ENCODE data around the gene WDR76.

Gene WDR76

GRCh38 chr15:43878446-43878845, 51.6 kb downstream of the WDR76 start:
- no peak for DNase-seq (ENCODE audit: low read depth)

- DNase-seq (ENCODE audit: low read depth), result no peak
These were observed 52.9 kb downstream of the WDR76 start for GRCh38 chr15:43879386-43880355.

GRCh38 chr15:43880406-43881194, 53.8 kb downstream of the WDR76 start:
- DNase-seq (ENCODE audit: low read depth), result no peak

GRCh38 chr15:43881245-43881644, 54.4 kb downstream of the WDR76 start:
- DNase-seq (ENCODE audit: low read depth), result no peak

GRCh38 chr15:43881944-43882343, 55.1 kb downstream of the WDR76 start:
- DNase-seq (ENCODE audit: low read depth), result no peak

- no peak for DNase-seq (ENCODE audit: low read depth)
These were observed 56.8 kb downstream of the WDR76 start for GRCh38 chr15:43883571-43883970.

- DNase-seq (ENCODE audit: low read depth), result no peak
These were observed 59.8 kb downstream of the WDR76 start for GRCh38 chr15:43886558-43886957.

GRCh38 chr15:43887901-43888300, 61.1 kb downstream of the WDR76 start:
- DNase-seq (ENCODE audit: low read depth), result no peak

- no peak for DNase-seq (ENCODE audit: low read depth)
These were observed 62.2 kb downstream of the WDR76 start for GRCh38 chr15:43889042-43889441.

GRCh38 chr15:43893956-43894355, 67.2 kb downstream of the WDR76 start:
- DNase-seq (ENCODE audit: low read depth), result no peak

- DNase-seq (ENCODE audit: low read depth), result no peak
These were observed 68.8 kb downstream of the WDR76 start for GRCh38 chr15:43895586-43895985.

GRCh38 chr15:43896543-43896942, 69.7 kb downstream of the WDR76 start:
- no peak for DNase-seq (ENCODE audit: low read depth)

GRCh38 chr15:43898891-43899290, 72.1 kb downstream of the WDR76 start:
- no peak for DNase-seq (ENCODE audit: low read depth)

- no peak for DNase-seq (ENCODE audit: low read depth)
These were observed 73.1 kb downstream of the WDR76 start for GRCh38 chr15:43899928-43900327.

GRCh38 chr15:43900996-43901395, 74.2 kb downstream of the WDR76 start:
- no peak for DNase-seq (ENCODE audit: low read depth)

GRCh38 chr15:43901495-43901894, 74.7 kb downstream of the WDR76 start:
- DNase-seq (ENCODE audit: low read depth), result no peak

GRCh38 chr15:43903864-43904290, 77.1 kb downstream of the WDR76 start:
- DNase-seq (ENCODE audit: low read depth), result peak; percentile 52

GRCh38 chr15:43905755-43906154, 79.0 kb downstream of the WDR76 start:
- no peak for DNase-seq (ENCODE audit: low read depth)

GRCh38 chr15:43908516-43909050, 81.8 kb downstream of the WDR76 start:
- no peak for DNase-seq (ENCODE audit: low read depth)

- no peak for DNase-seq (ENCODE audit: low read depth)
These were observed 84.5 kb downstream of the WDR76 start for GRCh38 chr15:43911235-43911781.

- DNase-seq (ENCODE audit: low read depth), result no peak
These were observed 85.4 kb downstream of the WDR76 start for GRCh38 chr15:43912208-43912607.

GRCh38 chr15:43913026-43913780, 86.4 kb downstream of the WDR76 start:
- no peak for DNase-seq (ENCODE audit: low read depth)

All from activated T-cell treated with anti-CD3 and anti-CD28 coated beads for 24 hours (primary cell).